Jurkat, Clone E6-1 (cell line): ENCODE data around the gene THOC7.

Experiments used
- DNase-seq: peaks from one replicate; pipeline ENCODE4 v3.0.0-alpha.2; 2011; ENCODE audit warnings: low read depth, low spot score
- H3K4me3 ChIP-seq: 2 replicates; pipeline ENCODE4 v1.5.1; 2011; ENCODE audit warnings: mild to moderate bottlenecking, low read length, control low read depth, moderate library complexity

THOC7 gene

GRCh38 chr3:63798544-63798943, 65.1 kb downstream of the THOC7 start:
- DNase-seq: no peak
- H3K4me3 ChIP-seq: no peak overlapping the region

GRCh38 chr3:63795438-63795837, 68.2 kb downstream of the THOC7 start:
- DNase-seq: no peak
- H3K4me3 ChIP-seq: no peak overlapping the region

- DNase-seq: no peak
- no peak overlapping the region for H3K4me3 ChIP-seq
These were observed 71.6 kb downstream of the THOC7 start for GRCh38 chr3:63791974-63792373.
